HUES64 (cell line): ENCODE results near the gene CTNNA2.

ENCODE experiments used
- H3K27ac ChIP-seq: 2 replicates; pipeline ENCODE4 v1.7.0; 2013; ENCODE audit warnings: low read depth, low read length, inconsistent platforms
- H3K27me3 ChIP-seq: 2 replicates; pipeline ENCODE4 v1.6.1; 2013; ENCODE audit warnings: mild to moderate bottlenecking, low read length; ENCODE audit not compliant: insufficient read depth
- H3K36me3 ChIP-seq: 2 replicates; pipeline ENCODE4 v1.6.1; 2013; ENCODE audit warnings: mild to moderate bottlenecking, low read length; ENCODE audit not compliant: insufficient read depth
- H3K4me1 ChIP-seq: 2 replicates; pipeline ENCODE4 v1.6.1; 2013; ENCODE audit warnings: mild to moderate bottlenecking, low read length, moderate library complexity; ENCODE audit not compliant: insufficient read depth
- H3K4me3 ChIP-seq: 2 replicates; pipeline ENCODE4 v1.5.1; 2013; ENCODE audit warnings: mild to moderate bottlenecking, low read length, moderate library complexity
- H3K9ac ChIP-seq: 2 replicates; pipeline ENCODE4 v1.6.1; 2013; ENCODE audit warnings: mild to moderate bottlenecking, low read depth, low read length
- H3K9me3 ChIP-seq: 2 replicates; pipeline ENCODE4 v1.6.1; 2013; ENCODE audit warnings: low read depth, low read length; ENCODE audit not compliant: insufficient read depth
- WGBS: fragments of 150-250, 120-280 bp; methylation state at CpG from one replicate; pipeline ENCODE4 v1.1.7; 2013; ENCODE audit warnings: missing lambda C conversion rate; 5-methylcytosine and 5-hydroxymethylcytosine counted together

CTNNA2 gene

GRCh38 chr2:80147690-80148089 lies 634.8 kb downstream of the CTNNA2 start:
- Histone ChIP-seq H3K36me3 (no peaks in the 10 kb centered on the region), H3K4me1 (no peaks in the 10 kb centered on the region), H3K4me3 (no peak overlapping the region), H3K27me3 (no peaks in the 10 kb centered on the region), H3K27ac (no peak overlapping the region), H3K9me3 (no peaks in the 10 kb centered on the region), H3K9ac (no peak overlapping the region)
- 94% methylated on average over 3 of the region's 3 CpGs for WGBS

GRCh38 chr2:80148906-80149305 lies 636.1 kb downstream of the CTNNA2 start:
- H3K36me3 ChIP-seq: no peaks in the 10 kb centered on the region

GRCh38 chr2:80149991-80150390 lies 637.1 kb downstream of the CTNNA2 start:
- Histone ChIP-seq H3K9ac (no peak overlapping the region), H3K36me3 (no peaks in the 10 kb centered on the region), H3K27me3 (no peaks in the 10 kb centered on the region), H3K27ac (no peak overlapping the region), H3K9me3 (no peaks in the 10 kb centered on the region), H3K4me3 (no peak overlapping the region), H3K4me1 (peaks cover 9% of the 10 kb centered on the region; the same call in 1 of the 2 replicates)
- WGBS: 100% methylated on average over 1 of the region's 1 CpG

More at GRCh38 chr2:80148906-80149305, 636.1 kb downstream of the CTNNA2 start:
- Histone ChIP-seq H3K4me1 (peaks cover 5% of the 10 kb centered on the region; the same call in 1 of the 2 replicates), H3K9ac (no peak overlapping the region), H3K27me3 (no peaks in the 10 kb centered on the region), H3K9me3 (no peaks in the 10 kb centered on the region), H3K4me3 (no peak overlapping the region), H3K27ac (no peak overlapping the region)
- WGBS: 98% methylated on average over 2 of the region's 2 CpGs

DNA sequence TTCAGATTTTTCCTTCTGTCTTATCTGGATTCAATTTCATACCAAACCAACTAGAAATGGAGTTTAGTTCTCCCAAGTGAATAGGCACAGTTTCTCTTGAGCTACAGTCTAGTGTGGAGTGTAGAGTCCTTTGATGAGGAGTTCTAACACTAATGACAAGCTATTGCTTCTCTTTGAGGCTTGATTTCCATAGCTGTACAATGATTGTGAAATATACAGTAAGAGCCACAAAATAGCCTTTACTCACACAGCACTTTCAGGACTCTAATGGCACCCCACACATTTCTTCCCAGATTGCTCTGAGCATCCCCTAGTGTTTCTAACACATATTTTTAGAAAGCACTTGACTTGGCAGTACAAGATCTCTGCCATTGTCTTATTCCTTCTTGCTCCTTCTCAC lies 638.4 kb downstream of the CTNNA2 start:
- H3K4me1 ChIP-seq: peaks cover 15% of the 10 kb centered on the region; the same call in 1 of the 2 replicates
- no peaks in the 10 kb centered on the region for H3K27me3 ChIP-seq
- no peaks in the 10 kb centered on the region for H3K36me3 ChIP-seq
- no peak overlapping the region for H3K4me3 ChIP-seq
- no peaks in the 10 kb centered on the region for H3K9me3 ChIP-seq
- H3K9ac ChIP-seq: no peak overlapping the region
- H3K27ac ChIP-seq: no peak overlapping the region

DNA sequence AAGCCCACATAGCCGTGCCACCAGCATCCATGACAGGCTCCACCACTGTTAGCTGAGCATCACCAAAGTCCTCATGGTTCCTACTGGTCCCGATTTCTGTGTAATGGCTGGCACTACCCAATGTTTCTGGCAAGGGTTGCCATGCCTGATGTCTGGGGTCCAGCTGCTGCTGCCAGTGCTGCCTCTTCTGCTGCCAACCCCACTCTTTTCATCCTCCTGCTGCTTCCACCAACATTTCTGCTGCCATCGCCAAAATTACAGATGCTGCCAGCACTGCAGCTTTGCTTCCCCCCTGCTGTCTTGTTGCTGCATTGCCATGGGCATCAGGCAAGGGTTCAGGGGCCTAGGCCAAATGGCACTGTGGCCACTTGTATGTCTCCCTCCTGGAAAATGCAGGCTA lies 638.8 kb downstream of the CTNNA2 start:
- Histone ChIP-seq H3K36me3 (no peaks in the 10 kb centered on the region), H3K9ac (no peak overlapping the region), H3K27ac (no peak overlapping the region), H3K9me3 (no peaks in the 10 kb centered on the region), H3K27me3 (no peaks in the 10 kb centered on the region), H3K4me3 (no peak overlapping the region), H3K4me1 (peaks cover 15% of the 10 kb centered on the region; the same call in 1 of the 2 replicates)
- 97% methylated on average over 3 of the region's 3 CpGs for WGBS

DNA sequence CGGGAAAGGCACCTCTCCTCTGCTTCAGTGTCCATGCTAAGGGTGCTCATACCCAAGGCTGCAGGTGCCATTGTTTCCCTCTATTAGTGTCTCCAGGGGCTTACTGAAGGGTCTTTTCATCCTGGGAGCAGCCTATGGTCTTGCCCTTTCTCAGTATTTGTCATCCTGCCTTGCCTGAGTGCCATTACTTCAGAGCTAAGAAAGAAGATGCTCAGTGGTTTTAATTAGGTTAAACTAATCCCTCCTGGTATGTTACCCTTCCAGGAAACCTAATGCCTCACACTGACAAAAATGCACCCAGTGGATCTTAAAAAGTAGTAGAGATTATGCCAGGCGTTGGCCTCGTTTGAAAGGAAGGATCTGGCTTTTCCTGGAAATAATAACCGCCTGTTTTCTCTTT lies 640.3 kb downstream of the CTNNA2 start:
- Histone ChIP-seq H3K27ac (no peak overlapping the region), H3K9ac (no peak overlapping the region), H3K9me3 (no peaks in the 10 kb centered on the region), H3K36me3 (no peaks in the 10 kb centered on the region), H3K4me3 (no peak overlapping the region), H3K27me3 (no peaks in the 10 kb centered on the region), H3K4me1 (peaks cover 15% of the 10 kb centered on the region; the same call in 1 of the 2 replicates)
- WGBS: 78% methylated on average over 4 of the region's 4 CpGs

- Histone ChIP-seq H3K27me3 (no peaks in the 10 kb centered on the region), H3K4me3 (no peak overlapping the region), H3K27ac (no peak overlapping the region), H3K36me3 (no peaks in the 10 kb centered on the region), H3K9me3 (no peaks in the 10 kb centered on the region), H3K9ac (no peak overlapping the region), H3K4me1 (peaks cover 15% of the 10 kb centered on the region; the same call in 1 of the 2 replicates)
Measured at GRCh38 chr2:80153768-80154167, 640.9 kb downstream of the CTNNA2 start.

DNA sequence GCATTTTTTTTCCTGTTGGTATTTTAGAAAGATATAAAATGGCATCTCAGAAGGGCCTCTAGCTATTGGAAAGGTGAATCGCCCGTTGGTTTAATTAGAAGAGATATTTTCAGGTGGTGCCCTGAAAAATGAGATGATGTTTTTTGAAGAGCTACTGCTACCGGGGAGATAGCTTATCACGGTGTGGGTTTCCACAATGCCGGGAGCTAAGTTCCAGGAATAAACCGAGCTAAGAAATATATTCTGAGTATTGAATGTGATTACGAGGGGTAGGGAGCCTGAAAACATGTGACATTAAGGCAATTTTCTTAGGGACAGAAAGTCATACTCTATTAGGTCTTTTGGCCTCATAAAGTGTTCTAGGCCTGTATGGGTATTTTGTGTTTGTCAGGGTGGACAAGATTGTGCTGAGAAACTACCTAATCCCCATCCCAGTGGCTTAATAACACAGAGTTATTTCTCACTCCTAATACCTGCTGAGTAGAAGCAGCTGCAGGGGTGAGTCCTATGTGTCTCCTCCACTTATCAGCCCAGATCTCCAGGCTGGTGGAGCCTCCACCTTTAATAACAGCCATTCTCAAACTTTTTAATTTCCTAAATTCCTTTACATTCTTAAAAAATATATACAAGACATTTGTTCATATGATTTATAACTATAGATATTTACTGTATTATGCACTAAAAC lies 641.5 kb downstream of the CTNNA2 start:
- Histone ChIP-seq H3K9me3 (no peaks in the 10 kb centered on the region), H3K4me1 (peaks cover 15% of the 10 kb centered on the region; the same call in 1 of the 2 replicates), H3K27me3 (no peaks in the 10 kb centered on the region), H3K9ac (no peak overlapping the region), H3K4me3 (no peak overlapping the region), H3K36me3 (no peaks in the 10 kb centered on the region), H3K27ac (no peak overlapping the region)
- 94% methylated on average over 7 of the region's 7 CpGs for WGBS

GRCh38 chr2:80164375-80164774 lies 651.5 kb downstream of the CTNNA2 start:
- Histone ChIP-seq H3K36me3 (no peaks in the 10 kb centered on the region), H3K9me3 (peaks cover 8% of the 10 kb centered on the region; the same call in 1 of the 2 replicates), H3K4me1 (peaks cover 10% of the 10 kb centered on the region; the same call in 1 of the 2 replicates), H3K27ac (no peak overlapping the region), H3K27me3 (no peaks in the 10 kb centered on the region), H3K4me3 (no peak overlapping the region), H3K9ac (no peak overlapping the region)
- WGBS: no CpG with 5 or more reads among the region's 1 CpG

GRCh38 chr2:80166483-80167171 lies 653.8 kb downstream of the CTNNA2 start:
- WGBS: 91% methylated on average over 3 of the region's 3 CpGs
- Histone ChIP-seq H3K27me3 (no peaks in the 10 kb centered on the region), H3K4me3 (no peak overlapping the region), H3K4me1 (peaks cover 10% of the 10 kb centered on the region; the same call in 1 of the 2 replicates), H3K36me3 (no peaks in the 10 kb centered on the region), H3K9me3 (no peaks in the 10 kb centered on the region), H3K27ac (no peak overlapping the region), H3K9ac (no peak overlapping the region)

DNA sequence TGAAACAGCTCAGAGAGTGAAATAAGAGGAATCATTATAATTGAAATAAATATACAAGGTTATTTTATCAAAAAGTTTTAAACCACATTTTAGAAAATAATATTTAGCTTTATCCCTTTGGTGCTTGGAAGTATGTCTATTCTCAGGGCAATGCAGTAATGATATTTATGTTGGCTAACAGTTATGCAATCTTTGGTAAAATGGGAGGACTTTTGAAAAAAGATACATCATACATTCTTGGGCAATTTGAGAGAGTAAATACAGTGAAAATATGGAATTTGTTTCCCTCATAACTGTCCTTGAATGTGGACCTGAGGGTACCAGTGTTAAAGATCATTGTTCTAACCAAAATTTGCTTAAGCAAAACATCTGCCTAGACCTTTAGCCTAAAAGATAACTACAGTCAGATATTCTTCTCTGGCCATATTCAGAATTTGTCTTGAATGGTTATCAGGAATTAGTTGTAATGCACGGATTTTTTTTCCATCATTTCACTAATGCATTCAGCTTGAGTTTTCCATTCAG lies 654.5 kb downstream of the CTNNA2 start:
- H3K27ac ChIP-seq: no peak overlapping the region
- 86% methylated on average over 1 of the region's 1 CpG for WGBS

More for the DNA sequence above, 654.5 kb downstream of the CTNNA2 start:
- H3K27me3 ChIP-seq: no peaks in the 10 kb centered on the region
- no peak overlapping the region for H3K4me3 ChIP-seq
- no peak overlapping the region for H3K9ac ChIP-seq
- peaks cover 10% of the 10 kb centered on the region; the same call in 1 of the 2 replicates for H3K4me1 ChIP-seq
- no peaks in the 10 kb centered on the region for H3K9me3 ChIP-seq
- H3K36me3 ChIP-seq: no peaks in the 10 kb centered on the region
